AG08396 (cell line): ENCODE data around the gene SZT2.
"Not testable (repeated sequence)": the region's sequence is repeated elsewhere in the genome, so short reads cannot be mapped to it uniquely, and the experiment has no call there.

Experiments
- DNase-seq: peaks from one replicate; pipeline ENCODE4 v3.0.0; 2012; ENCODE audit warnings: low spot score, mixed read lengths

The SZT2 gene

DNA sequence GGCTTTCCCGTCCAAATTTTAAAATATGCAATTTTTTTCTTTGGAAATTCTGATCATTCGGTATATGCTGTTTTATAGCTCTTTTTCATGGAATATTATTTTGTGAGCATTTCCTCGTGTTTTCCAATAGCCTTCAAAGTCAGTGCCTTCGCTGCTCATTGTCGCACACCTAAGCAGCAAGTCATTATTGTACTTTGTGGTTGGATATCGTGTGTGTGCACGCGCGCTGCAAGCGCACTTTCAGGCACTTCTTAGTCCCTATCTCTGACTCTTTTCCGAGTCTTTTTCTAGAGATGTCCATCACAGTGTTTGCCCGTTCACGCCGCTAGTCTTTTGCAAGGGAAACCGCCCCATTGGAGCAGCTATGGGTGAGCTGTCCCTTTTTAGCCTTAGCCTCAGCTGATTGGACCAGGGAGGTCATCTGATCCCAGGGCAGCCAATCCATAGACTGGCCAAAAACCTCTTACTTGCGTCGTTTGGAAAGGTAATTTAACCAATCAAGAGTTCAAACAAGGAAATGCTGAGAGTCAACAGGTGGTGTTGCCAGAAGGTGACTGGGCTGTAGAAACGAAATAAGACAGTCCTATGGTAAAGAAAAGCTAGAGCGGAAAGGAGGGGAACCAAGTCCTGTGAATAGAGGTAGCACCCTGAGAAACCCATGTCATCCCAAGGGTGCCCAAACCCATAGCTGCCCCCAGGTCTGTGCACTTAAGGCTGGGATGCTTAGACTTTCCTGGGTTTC is 64.7 kb downstream of the SZT2 start:
- peak; percentile 90 for DNase-seq

DNA sequence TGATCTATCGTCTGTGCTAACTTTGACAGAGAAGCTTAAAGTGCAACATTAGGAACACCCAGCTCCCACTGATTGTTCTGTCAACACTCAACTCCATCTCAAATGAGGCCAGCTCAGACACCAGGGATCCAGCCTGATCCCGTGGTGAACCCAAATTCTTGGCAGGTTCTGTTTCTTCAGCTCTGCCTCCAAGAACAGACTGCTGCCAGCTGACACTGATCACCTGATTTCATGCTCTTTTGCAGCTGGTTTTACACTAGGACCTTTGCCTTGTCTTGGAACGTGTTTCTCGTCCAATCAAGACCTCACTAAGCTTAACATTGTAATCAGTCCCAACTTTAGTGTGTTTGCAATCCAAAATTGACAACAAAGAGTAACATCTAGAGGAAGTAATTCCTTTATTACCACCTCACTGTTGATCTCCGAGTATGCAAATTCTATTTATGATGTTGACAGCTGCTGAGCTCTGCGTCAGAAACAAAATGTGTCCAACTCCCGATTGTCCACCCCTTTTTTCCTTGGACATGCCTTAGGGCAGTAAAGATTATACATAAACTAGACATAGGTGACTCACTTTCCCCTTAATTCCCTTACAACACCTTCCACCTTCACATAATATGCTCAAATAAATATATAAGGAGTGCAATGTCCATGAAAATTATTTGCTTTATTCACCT is 65.7 kb downstream of the SZT2 start:
- no peak for DNase-seq

DNA sequence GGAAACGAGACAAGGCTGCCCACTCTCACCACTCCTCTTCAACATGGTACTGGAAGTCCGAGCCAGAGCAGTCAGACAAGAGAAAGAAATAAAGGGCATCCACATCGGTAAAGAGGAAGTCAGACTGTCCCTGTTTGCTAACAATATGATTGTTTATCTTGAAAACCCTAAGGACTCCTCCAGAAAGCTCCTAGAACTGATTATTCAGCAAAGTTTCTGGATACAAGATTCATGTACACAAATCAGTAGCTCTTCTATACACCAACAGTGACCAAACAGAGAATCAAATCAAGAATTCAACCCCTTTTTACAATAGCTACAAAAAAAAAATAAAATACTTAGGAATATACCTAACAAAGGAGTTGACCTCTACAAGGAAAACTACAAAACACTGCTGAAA is 68.7 kb downstream of the SZT2 start:
- DNase-seq, result not testable (repeated sequence)

DNA sequence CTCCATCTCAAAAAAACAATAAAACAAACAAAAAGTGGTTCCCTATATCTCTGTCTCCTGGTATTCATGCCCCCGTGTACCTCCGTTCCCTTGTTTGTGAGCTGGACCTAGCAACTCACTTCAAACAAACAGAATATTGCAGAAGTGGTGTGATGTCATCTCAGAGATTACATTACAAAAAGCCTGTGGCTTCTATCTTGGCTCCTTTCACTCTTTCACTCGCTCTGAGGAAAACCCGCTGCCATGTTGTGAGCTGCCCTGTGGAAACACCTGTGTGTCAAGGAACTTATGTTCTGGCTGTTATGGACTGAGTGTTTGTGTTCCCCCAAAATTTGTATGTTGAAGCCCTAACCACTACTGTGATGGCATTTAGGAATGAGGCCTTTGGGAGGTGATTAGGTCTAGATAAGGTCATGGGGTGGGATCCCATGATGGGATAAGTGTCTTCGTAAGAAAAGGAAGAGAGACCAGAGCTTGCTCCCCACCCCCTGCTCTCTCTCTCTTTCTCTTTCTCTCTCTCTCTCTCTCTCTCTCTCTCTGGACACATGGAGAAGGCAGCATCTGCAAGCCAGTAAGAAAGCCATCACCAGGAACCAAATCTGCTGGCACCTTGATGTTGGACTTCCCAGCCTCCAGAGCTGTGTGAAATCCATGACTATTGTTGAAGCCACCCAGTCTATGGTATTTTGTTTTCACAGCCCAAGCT is 71.4 kb downstream of the SZT2 start:
- no peak for DNase-seq

DNA sequence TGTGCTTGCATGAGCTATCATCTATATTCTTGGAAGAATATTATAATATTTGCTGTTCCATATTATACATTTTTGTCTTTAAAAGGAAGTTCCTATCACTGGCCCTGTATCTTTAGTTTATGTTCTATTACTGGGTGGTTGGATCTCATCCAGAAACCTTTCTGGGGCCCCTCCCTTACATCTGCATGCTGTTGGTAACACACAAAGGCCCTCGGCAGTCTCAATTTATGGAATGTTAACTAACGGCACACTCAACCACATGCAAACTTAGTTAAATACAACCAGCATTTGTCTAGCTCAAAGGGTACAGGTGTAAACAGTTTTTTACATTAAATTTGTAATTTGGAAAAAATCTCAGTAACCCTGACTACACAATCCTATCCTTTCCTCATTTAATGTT is 73.8 kb downstream of the SZT2 start:
- DNase-seq, result no peak

DNA sequence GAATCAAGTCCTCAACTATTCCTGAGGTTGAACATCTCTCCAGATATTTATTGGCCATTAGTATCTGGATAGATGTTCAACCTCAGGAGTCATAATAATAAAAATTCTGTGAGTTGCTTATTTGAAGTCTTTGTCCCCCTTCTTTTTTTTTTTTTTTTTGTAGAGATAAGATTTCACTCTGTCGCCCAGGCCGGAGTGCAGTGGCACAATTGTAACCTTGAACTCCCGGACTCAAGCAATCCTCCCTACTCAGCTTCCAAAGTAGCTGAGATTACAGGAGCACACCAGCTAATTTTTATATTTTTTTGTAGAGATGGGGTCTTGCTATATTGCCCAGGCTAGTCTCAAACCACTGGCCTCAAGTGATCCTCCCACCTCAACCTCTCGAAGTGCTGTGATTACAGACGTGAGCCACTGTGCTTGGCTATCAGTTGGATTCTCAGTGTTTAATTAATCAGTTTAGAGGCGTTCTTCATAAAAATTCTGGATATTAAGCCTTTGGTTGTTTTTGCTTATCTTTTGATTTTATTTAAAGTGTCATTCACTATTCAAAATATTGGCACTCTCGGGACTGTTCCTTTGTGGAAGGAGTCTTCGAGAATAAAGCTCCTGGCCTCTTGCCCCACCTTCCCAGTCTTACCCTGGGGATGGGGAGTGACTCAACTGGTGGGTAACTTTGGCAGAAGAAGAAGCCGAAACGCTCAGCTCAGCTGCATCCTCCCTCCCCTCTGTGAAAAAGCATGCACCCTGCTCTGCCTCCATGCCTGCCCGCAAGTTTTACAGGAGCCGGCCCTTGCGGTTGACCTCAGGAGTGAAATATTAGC is 75.2 kb downstream of the SZT2 start:
- no peak for DNase-seq

GRCh38 chr1:43465505-43466067 is 75.9 kb downstream of the SZT2 start:
- DNase-seq, result no peak

DNA sequence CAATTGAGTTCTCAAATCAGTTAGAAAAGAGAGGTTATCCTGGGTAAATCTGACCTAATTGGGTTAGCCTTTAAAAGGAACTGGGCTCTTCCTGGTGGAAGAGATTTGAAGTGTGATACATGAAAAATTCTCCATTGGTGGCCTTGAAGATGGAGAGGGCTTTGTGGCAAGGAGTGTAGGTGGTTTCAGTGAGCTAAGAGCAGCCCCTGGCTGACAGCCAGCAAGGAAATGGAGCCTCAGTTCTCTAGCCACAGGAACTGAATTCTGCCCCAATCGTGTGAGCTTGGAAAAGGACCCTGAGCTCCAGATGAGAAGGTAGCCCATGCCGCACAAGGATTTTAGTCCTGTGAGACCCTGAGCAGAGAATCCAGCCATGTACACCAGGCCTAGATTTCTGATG is 76.7 kb downstream of the SZT2 start:
- no peak for DNase-seq

- DNase-seq, result no peak
These were observed 78.7 kb downstream of the SZT2 start for GRCh38 chr1:43468414-43468813.

DNA sequence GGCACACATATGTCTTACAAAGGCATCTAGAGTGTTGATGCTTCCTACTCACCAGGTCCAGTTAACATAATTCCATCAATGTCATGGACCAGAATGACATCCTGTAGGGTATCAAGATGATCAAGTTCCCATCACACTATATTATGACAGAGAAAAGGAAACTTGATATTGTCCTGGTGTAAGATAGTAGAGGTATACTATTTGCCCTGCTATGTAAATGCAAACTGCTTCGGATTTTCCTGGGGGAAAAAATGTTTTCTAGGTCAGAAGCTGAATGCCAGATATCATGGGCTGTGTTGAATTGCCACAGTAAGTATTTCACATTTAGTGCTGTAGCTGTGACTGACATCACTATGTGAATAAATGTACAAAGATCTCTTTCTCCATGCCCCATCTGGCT is 80.2 kb downstream of the SZT2 start:
- no peak for DNase-seq

GRCh38 chr1:43472087-43472462 is 82.4 kb downstream of the SZT2 start:
- no peak for DNase-seq

GRCh38 chr1:43472463-43473151 is 82.9 kb downstream of the SZT2 start:
- peak; percentile 64 for DNase-seq

- DNase-seq, result no peak
These were observed 83.8 kb downstream of the SZT2 start for GRCh38 chr1:43473463-43473862.

DNA sequence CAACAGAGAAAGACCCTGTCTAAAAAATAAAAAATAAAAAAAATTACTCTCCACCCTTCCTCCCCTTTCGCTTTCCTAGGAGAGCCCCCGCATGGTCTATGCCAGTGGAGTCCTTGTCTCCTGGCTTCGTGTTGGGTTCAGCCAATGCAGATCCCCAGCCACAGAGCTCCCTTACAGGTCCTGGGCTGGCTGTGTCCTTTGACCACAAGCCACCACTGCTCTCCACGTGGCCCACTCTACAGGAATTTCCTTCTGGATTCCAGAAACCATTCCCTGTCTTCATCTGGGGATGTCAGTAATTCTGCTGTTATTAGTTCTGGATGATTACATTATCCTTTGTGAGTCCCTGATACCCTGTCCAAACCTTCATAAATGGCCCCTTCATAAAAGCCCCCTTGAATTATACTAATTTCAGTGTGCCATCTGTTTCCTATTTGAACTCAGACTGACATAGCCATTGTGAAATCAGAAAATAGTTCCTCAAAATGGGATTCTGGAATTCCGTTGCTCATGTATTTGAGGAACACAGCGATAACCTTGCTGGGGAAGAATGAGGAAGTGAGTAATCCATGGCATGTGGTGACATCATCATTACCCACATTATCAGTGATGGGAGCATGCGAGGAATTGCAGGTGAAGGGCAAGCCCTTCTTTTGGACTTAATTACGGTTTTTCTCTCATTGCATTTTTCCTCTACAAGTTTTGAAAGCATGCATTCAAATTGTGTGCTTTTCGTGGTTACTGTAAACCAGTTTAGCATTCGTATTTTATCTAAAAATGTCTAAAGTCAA is 86.1 kb downstream of the SZT2 start:
- DNase-seq, result not testable (repeated sequence)

- no peak for DNase-seq
These were observed 88.0 kb downstream of the SZT2 start for GRCh38 chr1:43477716-43478115.

DNA sequence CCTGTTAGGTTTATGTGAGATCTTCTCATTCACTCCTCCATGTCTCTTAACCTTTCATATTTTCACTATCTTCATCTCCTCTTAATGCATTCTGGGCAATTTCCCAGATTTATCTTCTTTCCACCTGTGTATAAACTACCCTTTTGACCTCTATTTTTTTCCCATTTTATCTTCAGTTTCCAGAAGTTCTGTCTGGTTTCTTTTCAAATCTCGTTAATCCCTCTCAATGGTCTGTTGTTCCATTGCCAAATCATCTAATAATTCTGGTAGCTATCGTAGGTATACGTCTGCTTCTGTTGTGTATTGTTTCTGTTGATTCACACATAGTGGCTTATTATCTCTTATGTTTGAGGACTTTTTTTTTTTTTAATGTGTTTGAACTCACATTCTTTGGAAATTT is 89.7 kb downstream of the SZT2 start:
- no peak for DNase-seq

DNA sequence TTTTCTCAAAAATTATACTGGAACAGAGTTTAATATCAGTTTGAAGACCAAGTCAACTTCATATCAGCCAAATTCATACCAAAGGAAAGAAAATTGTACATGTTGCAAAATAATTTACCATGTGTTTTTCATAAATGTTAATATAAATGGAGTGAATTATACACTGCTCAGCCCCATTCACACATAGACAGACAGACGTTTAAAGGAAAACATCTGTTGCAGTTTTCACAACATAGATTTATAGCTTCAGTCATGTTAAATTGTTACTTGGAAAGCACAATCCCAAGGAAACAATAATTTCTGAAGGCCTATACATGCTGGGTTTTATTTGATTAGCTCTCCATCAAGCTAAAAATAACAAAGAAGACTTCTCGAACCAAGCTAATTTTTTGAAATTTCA is 91.8 kb downstream of the SZT2 start:
- DNase-seq, result no peak

GRCh38 chr1:43482215-43482614 is 92.5 kb downstream of the SZT2 start:
- DNase-seq, result no peak

GRCh38 chr1:43484367-43484766 is 94.7 kb downstream of the SZT2 start:
- DNase-seq, result no peak

GRCh38 chr1:43488165-43488564 is 98.5 kb downstream of the SZT2 start:
- no peak for DNase-seq

DNA sequence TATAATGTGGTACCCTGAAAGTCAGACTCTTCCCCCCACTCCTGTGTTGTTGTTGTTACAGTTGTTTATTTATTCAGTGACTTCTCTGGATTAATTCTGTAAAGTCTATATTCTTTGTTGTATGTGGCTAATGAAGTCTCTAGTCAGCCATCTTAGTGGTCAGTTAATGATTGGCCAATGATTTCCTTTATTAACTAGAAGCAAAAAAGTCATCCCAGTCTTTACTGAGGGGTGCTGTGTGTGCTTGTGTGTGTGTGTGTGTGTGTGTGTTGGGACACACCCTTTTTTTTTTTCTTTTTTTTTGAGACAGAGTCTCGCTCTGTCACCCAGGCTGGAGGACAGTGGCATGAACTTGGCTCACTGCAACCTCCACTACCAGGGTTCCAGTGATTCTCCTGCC is 101.4 kb downstream of the SZT2 start:
- DNase-seq, result no peak
